IPS-15b (cell line): Measurements from ENCODE around the gene ECHS1.

ENCODE experiments used
- H3K27me3 ChIP-seq: one replicate; pipeline ENCODE4 v1.6.1; 2013; ENCODE audit warnings: low read length; ENCODE audit not compliant: control insufficient read depth, insufficient read depth
- H3K36me3 ChIP-seq: one replicate; pipeline ENCODE4 v1.6.1; 2013; ENCODE audit warnings: low read length; ENCODE audit not compliant: control insufficient read depth, insufficient read depth
- H3K4me1 ChIP-seq: one replicate; pipeline ENCODE4 v1.6.1; 2013; ENCODE audit warnings: mild to moderate bottlenecking, low read length; ENCODE audit not compliant: control insufficient read depth, insufficient read depth
- H3K4me3 ChIP-seq: one replicate; pipeline ENCODE4 v1.5.1; 2013; ENCODE audit warnings: low read depth, low read length
- H3K9ac ChIP-seq: one replicate; pipeline ENCODE4 v1.6.1; 2013; ENCODE audit warnings: low read depth, mild to moderate bottlenecking, low read length
- H3K9me3 ChIP-seq: one replicate; pipeline ENCODE4 v1.6.1; 2013; ENCODE audit warnings: mild to moderate bottlenecking, low read length; ENCODE audit not compliant: control insufficient read depth, insufficient read depth

Gene ECHS1

GRCh38 chr10:133359972-133360610 lies 13.1 kb downstream of the ECHS1 start:
- Histone ChIP-seq H3K4me3 (no peak overlapping the region), H3K27me3 (peaks cover 6% of the 10 kb centered on the region), H3K4me1 (no peaks in the 10 kb centered on the region), H3K9ac (no peak overlapping the region), H3K9me3 (no peaks in the 10 kb centered on the region), H3K36me3 (peaks cover 26% of the 10 kb centered on the region)

GRCh38 chr10:133359554-133359971 lies 13.6 kb downstream of the ECHS1 start:
- H3K9ac ChIP-seq: no peak overlapping the region
- no peaks in the 10 kb centered on the region for H3K4me1 ChIP-seq
- H3K4me3 ChIP-seq: no peak overlapping the region
- no peaks in the 10 kb centered on the region for H3K9me3 ChIP-seq
- H3K36me3 ChIP-seq: peaks cover 26% of the 10 kb centered on the region
- peaks cover 6% of the 10 kb centered on the region for H3K27me3 ChIP-seq

GRCh38 chr10:133358925-133359310 lies 14.2 kb downstream of the ECHS1 start:
- H3K4me1 ChIP-seq: no peaks in the 10 kb centered on the region
- peaks cover 27% of the 10 kb centered on the region for H3K36me3 ChIP-seq
- H3K27me3 ChIP-seq: peaks cover 6% of the 10 kb centered on the region
- H3K9ac ChIP-seq: no peak overlapping the region
- H3K4me3 ChIP-seq: no peak overlapping the region
- no peaks in the 10 kb centered on the region for H3K9me3 ChIP-seq

DNA sequence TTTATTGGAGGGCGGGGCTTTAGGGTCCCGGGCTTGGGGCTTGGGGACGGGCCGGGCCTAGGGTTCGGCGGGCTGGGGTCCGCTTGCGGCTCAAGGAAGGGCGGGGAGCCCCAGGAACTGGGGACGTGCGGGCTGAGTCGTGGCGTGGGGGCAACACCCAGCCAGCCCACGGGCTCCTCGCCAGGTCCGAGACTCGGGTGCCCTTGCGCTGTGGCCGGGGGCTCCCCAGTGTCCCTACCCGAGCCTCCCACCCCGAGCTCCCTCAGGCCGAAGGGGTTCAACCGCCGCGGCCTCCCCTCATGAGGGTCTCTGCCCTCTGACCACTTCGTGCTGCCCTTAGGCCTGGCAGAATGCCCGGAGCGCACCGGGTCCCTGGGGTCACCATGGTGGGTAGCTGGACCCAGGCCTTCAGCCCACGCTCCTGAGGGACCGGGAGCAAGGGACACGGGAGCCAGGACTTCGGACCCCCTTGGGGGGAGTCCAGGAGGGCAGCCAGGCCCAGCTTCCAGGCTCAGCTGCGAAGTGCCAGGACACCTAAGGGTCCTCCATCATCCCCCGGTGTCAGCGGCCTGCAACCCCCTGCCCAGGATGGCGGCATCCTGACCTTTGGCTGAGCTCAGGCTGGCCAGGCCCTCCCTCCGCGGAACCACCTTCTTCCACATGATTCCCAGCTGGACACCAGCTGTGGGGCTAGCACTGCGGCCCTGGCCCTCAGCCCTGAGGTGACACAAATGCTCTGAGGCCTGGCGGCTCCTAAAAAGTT lies 14.8 kb downstream of the ECHS1 start:
- H3K36me3 ChIP-seq: peaks cover 26% of the 10 kb centered on the region

DNA sequence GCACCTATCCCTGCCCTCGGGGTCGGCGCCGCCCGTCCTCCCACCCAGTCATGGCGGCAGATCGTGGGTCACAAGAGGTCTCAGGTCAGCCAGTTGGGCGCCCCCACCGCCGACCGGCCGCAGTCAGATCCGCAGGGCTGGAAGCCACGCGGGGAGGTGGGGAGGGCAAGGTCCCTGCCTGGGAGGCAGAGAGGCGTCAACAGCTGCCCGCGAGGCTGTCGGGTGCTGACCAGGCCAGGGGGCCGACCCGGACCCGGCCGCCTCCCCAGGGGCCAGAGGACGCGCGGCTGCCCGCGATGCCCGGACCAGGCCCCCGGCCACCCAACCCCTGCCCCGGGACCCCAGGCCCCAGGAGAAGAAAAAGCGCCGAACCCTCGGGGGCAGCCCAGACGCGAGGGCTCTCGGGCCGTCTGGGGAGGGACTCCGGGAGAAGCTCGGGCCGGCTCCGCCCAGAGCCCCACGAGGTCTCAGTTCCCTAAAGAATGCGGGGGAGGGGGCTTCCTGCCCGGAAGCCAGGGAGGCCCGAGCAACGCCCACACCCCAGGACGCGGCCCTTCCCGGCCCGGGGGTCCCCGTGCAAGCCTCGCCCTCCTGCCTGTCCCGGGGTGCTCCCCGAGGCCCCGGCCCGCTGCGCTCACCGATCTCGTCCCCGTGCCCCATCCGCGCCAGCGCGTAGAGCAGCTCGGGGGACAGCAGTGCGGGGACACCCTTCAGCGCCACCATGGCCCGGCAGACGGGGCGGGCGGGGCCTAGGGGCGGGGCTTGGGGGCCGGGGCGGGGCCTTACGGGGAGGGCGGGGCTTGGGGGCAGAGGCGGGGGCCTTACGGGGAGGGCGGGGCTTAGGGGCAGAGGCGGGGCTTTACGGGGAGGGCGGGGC lies 15.6 kb downstream of the ECHS1 start, which contains the start of gene FUOM:
Gene FUOM (minus strand): TSS at position 735 of the 877 bp plus-strand sequence. CDS start 12 bp downstream, at position 723.
- Histone ChIP-seq H3K36me3 (peaks cover 18% of the 10 kb centered on the region), H3K9me3 (no peaks in the 10 kb centered on the region), H3K9ac (peak within 1 kb of the TSS; percentile 65), H3K4me1 (no peaks in the 10 kb centered on the region), H3K27me3 (peaks cover 6% of the 10 kb centered on the region), H3K4me3 (peak within 1 kb of the TSS; percentile 68)

More for the DNA sequence above, 14.8 kb downstream of the ECHS1 start:
- H3K9me3 ChIP-seq: no peaks in the 10 kb centered on the region
- no peak overlapping the region for H3K9ac ChIP-seq
- no peaks in the 10 kb centered on the region for H3K4me1 ChIP-seq
- peaks cover 6% of the 10 kb centered on the region for H3K27me3 ChIP-seq
- peak overlapping the region; percentile 18 for H3K4me3 ChIP-seq

- no peaks in the 10 kb centered on the region for H3K9me3 ChIP-seq
- H3K36me3 ChIP-seq: peaks cover 13% of the 10 kb centered on the region
- H3K4me3 ChIP-seq: peak overlapping the region; percentile 68
- peak overlapping the region; percentile 60 for H3K9ac ChIP-seq
- no peaks in the 10 kb centered on the region for H3K4me1 ChIP-seq
- H3K27me3 ChIP-seq: peaks cover 6% of the 10 kb centered on the region
These were observed 16.4 kb downstream of the ECHS1 start for GRCh38 chr10:133356549-133357284.

DNA sequence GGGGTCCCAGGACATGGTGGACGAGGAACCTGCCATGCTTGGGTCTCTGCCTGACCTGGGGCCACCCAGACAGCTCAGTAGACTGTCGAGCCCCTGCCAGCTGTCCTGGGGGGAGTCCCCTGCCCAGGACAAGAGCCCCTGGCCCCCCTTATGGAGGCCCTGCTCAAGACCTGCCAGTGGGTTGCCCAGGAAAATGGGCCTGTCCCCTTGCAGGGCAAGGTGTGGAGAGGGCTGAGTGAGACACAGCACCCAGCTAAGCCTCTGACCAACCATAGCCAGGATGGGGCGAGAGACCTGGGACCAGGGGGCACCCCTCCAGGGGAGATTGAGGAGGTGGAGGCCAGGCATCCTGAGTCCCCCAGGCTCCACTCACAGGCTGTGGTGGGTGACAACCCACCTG lies 17.2 kb downstream of the ECHS1 start:
- Histone ChIP-seq H3K4me3 (no peak overlapping the region), H3K9ac (no peak overlapping the region), H3K36me3 (peaks cover 13% of the 10 kb centered on the region), H3K27me3 (peaks cover 6% of the 10 kb centered on the region), H3K9me3 (no peaks in the 10 kb centered on the region), H3K4me1 (no peaks in the 10 kb centered on the region)

- no peaks in the 10 kb centered on the region for H3K9me3 ChIP-seq
- H3K4me1 ChIP-seq: no peaks in the 10 kb centered on the region
- no peak overlapping the region for H3K9ac ChIP-seq
- H3K4me3 ChIP-seq: no peak overlapping the region
- peaks cover 13% of the 10 kb centered on the region for H3K36me3 ChIP-seq
- peaks cover 6% of the 10 kb centered on the region for H3K27me3 ChIP-seq
These were observed 17.9 kb downstream of the ECHS1 start for GRCh38 chr10:133355266-133355665.

DNA sequence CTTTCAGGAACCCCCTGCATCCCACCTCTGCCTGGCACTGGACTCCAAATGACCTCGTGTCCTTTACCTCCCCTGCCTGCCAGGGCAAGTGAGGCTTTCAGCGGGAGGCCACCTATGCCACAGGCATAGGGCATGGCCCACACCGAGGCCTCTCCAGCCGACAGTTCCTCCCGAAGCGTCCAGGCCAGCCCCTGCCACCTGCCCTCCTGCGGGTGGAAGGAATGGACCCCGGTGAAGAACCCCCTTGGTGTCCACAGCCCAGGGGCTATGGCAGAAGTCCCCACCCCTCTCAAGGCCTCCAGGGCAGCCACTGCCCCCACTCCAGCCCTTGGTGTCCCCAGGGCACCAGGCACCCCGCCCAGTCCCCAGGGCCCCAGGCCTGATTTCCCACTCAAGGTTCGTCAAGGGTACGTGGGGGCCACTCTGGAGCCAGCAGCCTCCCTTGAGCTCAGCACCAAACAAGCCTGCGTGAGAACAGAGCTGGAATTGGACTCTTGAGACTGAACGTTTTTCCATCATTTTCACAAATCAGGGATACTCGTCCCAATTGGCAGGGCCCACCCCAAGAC lies 18.4 kb downstream of the ECHS1 start:
- Histone ChIP-seq H3K27me3 (peaks cover 2% of the 10 kb centered on the region), H3K4me3 (no peak overlapping the region), H3K4me1 (no peaks in the 10 kb centered on the region), H3K9ac (no peak overlapping the region), H3K36me3 (peaks cover 13% of the 10 kb centered on the region), H3K9me3 (no peaks in the 10 kb centered on the region)

- Histone ChIP-seq H3K4me3 (no peak overlapping the region), H3K27me3 (no peaks in the 10 kb centered on the region)
These were observed 19.1 kb downstream of the ECHS1 start for GRCh38 chr10:133353988-133354605.

More at GRCh38 chr10:133353988-133354605, 19.1 kb downstream of the ECHS1 start:
- no peak overlapping the region for H3K9ac ChIP-seq
- H3K9me3 ChIP-seq: no peaks in the 10 kb centered on the region
- no peaks in the 10 kb centered on the region for H3K4me1 ChIP-seq
- H3K36me3 ChIP-seq: peaks cover 13% of the 10 kb centered on the region
